ENCODE measurements around the gene FNDC5.

DNA sequence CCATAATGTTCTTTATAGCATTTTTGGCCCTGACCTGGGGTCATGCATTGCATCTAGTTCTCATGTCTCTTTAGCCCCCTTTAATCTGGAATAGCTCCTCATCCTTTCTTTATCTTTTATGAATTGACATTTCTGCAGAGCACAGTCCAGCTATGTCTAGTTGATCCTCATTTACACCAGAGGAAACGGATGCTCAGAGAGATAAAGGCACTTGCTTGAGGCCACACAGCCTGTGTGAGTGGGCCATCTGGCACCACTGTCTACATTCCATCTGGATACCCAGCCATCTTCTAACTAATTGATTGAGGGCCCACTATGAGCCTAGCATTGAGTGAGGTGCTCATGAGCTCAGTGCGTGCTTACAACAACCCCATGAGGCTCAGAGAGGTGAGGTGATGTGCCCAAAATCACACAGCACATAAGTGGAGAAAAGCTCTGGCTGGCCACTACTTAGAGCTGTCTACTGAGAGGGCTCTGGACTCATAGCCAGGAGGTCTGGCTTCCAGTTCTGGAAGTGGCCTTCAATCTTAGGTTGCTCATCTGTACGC lies 19.1 kb upstream of the FNDC5 start:
- TF ChIP-seq, protein P1, sequence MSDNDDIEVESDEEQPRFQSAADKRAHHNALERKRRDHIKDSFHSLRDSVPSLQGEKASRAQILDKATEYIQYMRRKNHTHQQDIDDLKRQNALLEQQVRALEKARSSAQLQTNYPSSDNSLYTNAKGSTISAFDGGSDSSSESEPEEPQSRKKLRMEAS (IDR thresholded peaks at IDR 0.05; ENCODE audit: low read depth), result no peak
- TF ChIP-seq, protein P2, sequence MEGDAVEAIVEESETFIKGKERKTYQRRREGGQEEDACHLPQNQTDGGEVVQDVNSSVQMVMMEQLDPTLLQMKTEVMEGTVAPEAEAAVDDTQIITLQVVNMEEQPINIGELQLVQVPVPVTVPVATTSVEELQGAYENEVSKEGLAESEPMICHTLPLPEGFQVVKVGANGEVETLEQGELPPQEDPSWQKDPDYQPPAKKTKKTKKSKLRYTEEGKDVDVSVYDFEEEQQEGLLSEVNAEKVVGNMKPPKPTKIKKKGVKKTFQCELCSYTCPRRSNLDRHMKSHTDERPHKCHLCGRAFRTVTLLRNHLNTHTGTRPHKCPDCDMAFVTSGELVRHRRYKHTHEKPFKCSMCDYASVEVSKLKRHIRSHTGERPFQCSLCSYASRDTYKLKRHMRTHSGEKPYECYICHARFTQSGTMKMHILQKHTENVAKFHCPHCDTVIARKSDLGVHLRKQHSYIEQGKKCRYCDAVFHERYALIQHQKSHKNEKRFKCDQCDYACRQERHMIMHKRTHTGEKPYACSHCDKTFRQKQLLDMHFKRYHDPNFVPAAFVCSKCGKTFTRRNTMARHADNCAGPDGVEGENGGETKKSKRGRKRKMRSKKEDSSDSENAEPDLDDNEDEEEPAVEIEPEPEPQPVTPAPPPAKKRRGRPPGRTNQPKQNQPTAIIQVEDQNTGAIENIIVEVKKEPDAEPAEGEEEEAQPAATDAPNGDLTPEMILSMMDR (IDR thresholded peaks at IDR 0.05), result no peak
- no peak for TF ChIP-seq TAF1 (IDR thresholded peaks at IDR 0.05; ENCODE audit: borderline replicate concordance, low read depth, low read length)
- no peak for TF ChIP-seq FOXJ3 (CRISPR knock-in tag; IDR thresholded peaks at IDR 0.05)
- TF ChIP-seq NRF1 (IDR thresholded peaks at IDR 0.05; ENCODE audit: low read depth, low read length), result no peak
- no peak for TF ChIP-seq TCF12 (IDR thresholded peaks at IDR 0.05)

Data from SK-N-SH (cell line).